ENCODE data around the gene ZCWPW1.
"Not testable (repeated sequence)": the region's sequence is repeated elsewhere in the genome, so short reads cannot be mapped to it uniquely, and the experiment has no call there.

The ZCWPW1 gene

DNA sequence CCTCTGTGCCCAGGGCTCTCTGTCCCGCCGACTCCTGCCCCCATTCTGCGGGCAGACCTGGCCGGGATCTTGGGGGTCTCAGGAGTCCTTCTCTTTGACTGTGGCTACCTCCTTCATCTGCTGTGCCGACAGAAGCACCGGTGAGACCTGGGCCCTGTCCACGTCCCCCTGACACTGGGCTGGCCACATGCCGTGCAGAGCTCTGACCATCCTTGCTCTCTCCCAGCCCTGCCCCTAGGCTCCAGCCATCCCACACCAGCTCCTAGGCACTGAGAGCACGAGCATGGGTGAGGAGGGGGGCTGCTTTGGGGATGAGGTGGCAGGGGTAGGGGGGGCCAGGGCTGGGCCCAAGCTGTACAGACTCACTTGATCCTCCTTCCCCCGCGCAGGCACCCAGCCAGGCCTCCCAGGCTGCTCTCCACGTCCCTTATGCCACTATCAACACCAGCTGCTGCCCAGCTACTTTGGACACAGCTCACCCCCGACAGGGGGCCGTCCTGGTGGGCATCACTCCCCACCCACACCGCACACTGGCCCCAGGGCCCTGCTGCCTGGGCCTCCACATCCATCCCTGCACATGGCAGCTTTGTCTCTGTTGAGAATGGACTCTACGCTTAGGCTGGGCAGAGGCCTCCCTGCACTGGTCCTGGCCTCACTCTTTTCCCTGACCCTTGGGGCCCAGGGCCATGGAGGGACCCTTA, 75.4 kb downstream of the ZCWPW1 start:
- Mint-ChIP-seq H3K4me3 (no peak overlapping the region), H3K4me1 (no peaks in the 10 kb centered on the region), H3K36me3 (ENCODE audit: low read depth) (peaks cover 27% of the 10 kb centered on the region), H3K9me3 (no peaks in the 10 kb centered on the region), H3K27me3 (ENCODE audit: low read depth, poor library complexity) (no peaks in the 10 kb centered on the region), H3K27ac (no peak overlapping the region)
- TF ChIP-seq, protein P1, sequence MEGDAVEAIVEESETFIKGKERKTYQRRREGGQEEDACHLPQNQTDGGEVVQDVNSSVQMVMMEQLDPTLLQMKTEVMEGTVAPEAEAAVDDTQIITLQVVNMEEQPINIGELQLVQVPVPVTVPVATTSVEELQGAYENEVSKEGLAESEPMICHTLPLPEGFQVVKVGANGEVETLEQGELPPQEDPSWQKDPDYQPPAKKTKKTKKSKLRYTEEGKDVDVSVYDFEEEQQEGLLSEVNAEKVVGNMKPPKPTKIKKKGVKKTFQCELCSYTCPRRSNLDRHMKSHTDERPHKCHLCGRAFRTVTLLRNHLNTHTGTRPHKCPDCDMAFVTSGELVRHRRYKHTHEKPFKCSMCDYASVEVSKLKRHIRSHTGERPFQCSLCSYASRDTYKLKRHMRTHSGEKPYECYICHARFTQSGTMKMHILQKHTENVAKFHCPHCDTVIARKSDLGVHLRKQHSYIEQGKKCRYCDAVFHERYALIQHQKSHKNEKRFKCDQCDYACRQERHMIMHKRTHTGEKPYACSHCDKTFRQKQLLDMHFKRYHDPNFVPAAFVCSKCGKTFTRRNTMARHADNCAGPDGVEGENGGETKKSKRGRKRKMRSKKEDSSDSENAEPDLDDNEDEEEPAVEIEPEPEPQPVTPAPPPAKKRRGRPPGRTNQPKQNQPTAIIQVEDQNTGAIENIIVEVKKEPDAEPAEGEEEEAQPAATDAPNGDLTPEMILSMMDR (IDR thresholded peaks at IDR 0.05): no peak
- no peak for DNase-seq

DNA sequence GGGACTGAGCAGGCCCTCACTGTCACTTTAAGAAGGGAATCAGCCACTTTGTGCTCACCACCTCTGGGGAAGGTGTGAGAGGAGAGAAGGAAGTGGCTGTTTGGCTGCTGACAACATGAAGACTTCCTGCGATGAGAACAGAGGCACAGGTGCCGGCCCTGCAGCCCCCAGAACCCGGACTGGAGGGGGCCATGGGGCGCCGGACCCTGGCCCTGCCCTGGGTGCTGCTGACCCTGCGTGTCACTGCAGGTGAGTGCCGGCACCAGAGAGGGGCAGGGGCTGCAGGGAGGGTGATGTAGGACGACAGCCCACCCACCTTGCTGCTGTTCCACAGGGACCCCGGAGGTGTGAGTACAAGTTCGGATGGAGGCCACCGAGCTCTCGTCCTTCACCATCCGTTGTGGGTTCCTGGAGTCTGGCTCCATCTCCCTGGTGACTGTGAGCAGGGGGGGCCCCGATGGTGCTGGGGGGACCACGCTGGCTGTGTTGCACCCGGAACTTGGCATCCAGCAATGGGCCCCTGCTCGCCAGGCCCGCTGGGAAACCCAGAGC, 76.2 kb downstream of the ZCWPW1 start:
- not testable (repeated sequence) for DNase-seq; H3K27ac Mint-ChIP-seq; H3K4me1 Mint-ChIP-seq; H3K9me3 Mint-ChIP-seq; H3K27me3 Mint-ChIP-seq (ENCODE audit: low read depth, poor library complexity); H3K4me3 Mint-ChIP-seq
- H3K36me3 Mint-ChIP-seq (ENCODE audit: low read depth): peaks cover 34% of the 10 kb centered on the region

DNA sequence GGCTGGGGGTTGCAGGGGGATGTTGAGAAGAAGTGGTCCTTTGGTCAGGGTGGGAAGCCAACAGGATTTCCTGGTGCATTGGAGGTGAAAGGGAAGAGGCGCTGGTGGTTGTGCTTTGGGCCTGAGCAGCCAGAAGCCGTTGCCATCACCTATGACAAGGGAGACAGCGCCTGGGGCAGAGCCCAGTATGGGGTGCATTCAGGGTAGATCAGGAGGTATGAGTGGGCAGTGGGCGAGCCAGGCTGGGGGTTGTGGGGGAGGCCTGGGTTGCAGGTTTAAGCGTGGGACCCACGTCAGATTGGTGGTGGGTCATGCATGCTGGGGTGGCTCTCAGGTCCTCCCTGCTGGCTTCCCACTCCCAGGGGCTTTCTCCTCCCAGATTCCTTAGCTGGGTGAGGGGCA, 76.8 kb downstream of the ZCWPW1 start:
- Mint-ChIP-seq H3K27ac (no peak overlapping the region), H3K4me1 (no peaks in the 10 kb centered on the region), H3K4me3 (no peak overlapping the region), H3K27me3 (ENCODE audit: low read depth, poor library complexity) (no peaks in the 10 kb centered on the region), H3K9me3 (no peaks in the 10 kb centered on the region), H3K36me3 (ENCODE audit: low read depth) (peaks cover 40% of the 10 kb centered on the region)
- TF ChIP-seq, protein P1 (IDR thresholded peaks at IDR 0.05): no peak
- no peak for DNase-seq
